GM12878 (cell line): ENCODE results near the gene MST1. TPM values are rescaled to one million over a fixed set of nuclear protein-coding genes. Genes with fewer than 3 reads are reported as not detected.

Experiments
- ATAC-seq: fragments of 200-7000 bp; cut with Tn5 transposase; 3 replicates; pipeline ENCODE4 v1.9.1; 2020; ENCODE audit warnings: mild to moderate bottlenecking, moderate library complexity
- BruUV-seq: library from RNA; stranded (reverse); fragments of 400-500 nt; replicated peaks from 2 replicates; lab custom pipeline; 2021; lab: Mats Ljungman, UMichigan
- CTCF ChIA-PET: fragments of 300-600 bp; sonication (Branson Sonifier 250); formaldehyde crosslinking; extraction: SDS; loops from one replicate; lab custom pipeline; 2021; ENCODE audit warnings: inconsistent platforms; lab: Yijun Ruan, JAX
- POLR2A ChIA-PET: fragments of 350-600 bp; formaldehyde crosslinking; extraction: SDS; loops from one replicate; lab custom pipeline; 2021; ENCODE audit warnings: inconsistent platforms; lab: Charles Lee
- RAD21 ChIA-PET: fragments of 300-600 bp; sonication (Branson Sonifier 250); formaldehyde crosslinking; loops from one replicate; lab custom pipeline; 2023; ENCODE audit warnings: antibody characterized with exemption; ENCODE audit not compliant: unreplicated experiment; lab: Charles Lee
- SMC1A ChIA-PET: fragments of 300-600 bp; sonication (Branson Sonifier 250); formaldehyde crosslinking; loops from one replicate; lab custom pipeline; 2023; ENCODE audit not compliant: unreplicated experiment, uncharacterized antibody; lab: Charles Lee
- DNase-seq: peaks from one replicate; pipeline ENCODE4 v3.0.0-alpha.2; 2011; ENCODE audit warnings: low read depth, low spot score
- FAIRE-seq: peaks from 3 replicates; lab custom pipeline; 2011; peaks lifted over from hg19 to GRCh38; lab: Jason Lieb, UNC
- H2AFZ ChIP-seq: 2 replicates; pipeline ENCODE4 v1.6.0; 2011; ENCODE audit warnings: low read depth, low read length, control low read depth; ENCODE audit not compliant: control insufficient read depth
- H3K27ac ChIP-seq: 2 replicates; pipeline ENCODE4 v1.5.1; 2011; ENCODE audit warnings: control low read depth; ENCODE audit not compliant: control insufficient read depth, insufficient read depth
- H3K27me3 ChIP-seq, 2 experiments: replicated peaks in 1 of 2; 2 replicates each; pipeline versions ENCODE4 v1.6.0 to v1.6.1; 2011; ENCODE audit warnings: low read length in 1 of 2; ENCODE audit not compliant: control insufficient read depth in 2 of 2, insufficient read depth in 2 of 2
- H3K36me3 ChIP-seq, 2 experiments: 2 replicates each; pipeline ENCODE4 v1.5.1; 2011; ENCODE audit warnings: low read length in 1 of 2; ENCODE audit not compliant: control insufficient read depth in 2 of 2, insufficient read depth in 2 of 2
- H3K4me1 ChIP-seq: 2 replicates; pipeline ENCODE4 v1.6.1; 2011; ENCODE audit warnings: mild to moderate bottlenecking, low read length, moderate library complexity, mixed read lengths; ENCODE audit not compliant: control insufficient read depth, insufficient read depth
- H3K4me2 ChIP-seq: 2 replicates; pipeline ENCODE4 v1.6.0; 2011; ENCODE audit warnings: control low read depth; ENCODE audit not compliant: control insufficient read depth, insufficient read depth
- H3K4me3 ChIP-seq: fragments of 200-600 bp; sonication (generic); 2 replicates; pipeline ENCODE4 v1.5.1; 2016
- H3K79me2 ChIP-seq: 2 replicates; pipeline ENCODE4 v1.6.0; 2011; ENCODE audit warnings: low read length; ENCODE audit not compliant: control insufficient read depth, insufficient read depth
- H3K9ac ChIP-seq: 2 replicates; pipeline ENCODE4 v1.8.0; 2011; ENCODE audit warnings: low read length, control low read depth, mixed read lengths; ENCODE audit not compliant: control insufficient read depth, insufficient read depth
- H3K9me3 ChIP-seq: replicated peaks from 3 replicates; pipeline ENCODE4 v1.5.1; 2011; ENCODE audit warnings: mild to moderate bottlenecking, low read length; ENCODE audit not compliant: control insufficient read depth, insufficient read depth
- H4K20me1 ChIP-seq: 2 replicates; pipeline ENCODE4 v1.6.0; 2011; ENCODE audit not compliant: control insufficient read depth, insufficient read depth
- BHLHE40 ChIP-seq, 2 experiments: fragments of 450-650 bp in 1 of 2; IDR thresholded peaks; 2 replicates each; pipeline ENCODE4 v1.6.1; 2011 to 2017; ENCODE audit warnings: low read depth in 2 of 2, borderline replicate concordance in 1 of 2, improper control_type of control experiment in 1 of 2, low read length in 1 of 2, mild to moderate bottlenecking in 1 of 2
- CUX1 ChIP-seq: IDR thresholded peaks from 2 replicates; pipeline ENCODE4 v1.6.1; 2012; ENCODE audit warnings: improper control_type of control experiment, low read depth, low read length; ENCODE audit not compliant: insufficient replicate concordance
- WGBS: methylation state at CpG from one replicate; pipeline ENCODE4 v1.1.6; 2016; ENCODE audit warnings: low lambda C conversion rate; ENCODE audit not compliant: insufficient replicate concordance, insufficient coverage; ENCODE audit errors: missing lambda C conversion rate; 5-methylcytosine and 5-hydroxymethylcytosine counted together
- in situ Hi-C: fragments of 300-500 bp; cut with MboI; formaldehyde crosslinking; loops from 9 replicates; pipeline ENCODE4 v1.14.3; 2018; ENCODE audit warnings: mixed read lengths
- intact Hi-C: fragments of 100-400 bp; cut with micrococcal nuclease; formaldehyde crosslinking; loops from one replicate; pipeline ENCODE4 v1.14.2; 2022; ENCODE audit not compliant: unreplicated experiment
- polyA plus RNA-seq, 11 experiments: library from polyadenylated mRNA; depleted of rRNA in 4 of 11; unstranded in 6 of 11; stranded (reverse) in 5 of 11; fragments of >200 nt; fragmentation: Nextera tagmentation in 4 of 11; fragmentation: Illumina TruSeq in 1 of 11; extraction: Ambion mirVana in 4 of 11; extraction: Trizol in 1 of 11; gene quantifications; 1 replicate in 1 of 11; 2 replicates in 10 of 11; pipeline versions ENCODE4 v1.2.1 to v1.2.3, GENCODE V29; 2011 to 2016; ENCODE audit warnings: inconsistent platforms in 2 of 11, missing spikeins in 2 of 11, low read depth in 1 of 11
- total RNA-seq, 4 experiments: library from RNA; depleted of rRNA in 3 of 4; stranded (reverse); fragments of >200 nt in 3 of 4; fragmentation: Illumina TruSeq in 1 of 4; extraction: Trizol in 1 of 4; gene quantifications; 2 replicates each; pipeline versions ENCODE4 v1.2.1 to v1.2.3, GENCODE V29; 2013 to 2021

Gene MST1
- total and polyA plus RNA-seq, 10 of the 15 experiments (the other 5 are each of a cell fraction or from before 2014, with no cell fraction given) = 1.2 to 25.5 (median 4.1) TPM

GRCh38 chr3:49716691-49717210, 27.5 kb upstream of the MST1 start:
- intact Hi-C loops = no loop called here
- Histone ChIP-seq H3K36me3 (peaks cover 3 to 9% of the 10 kb centered on the region in 2 experiments; a peak in 3 of 4 replicates), H2AFZ (no peak overlapping the region), H3K9me3 (no peaks in the 10 kb centered on the region; the same call in 2 of the 3 replicates), H3K27me3 (no peaks in the 10 kb centered on the region), H3K27ac (no peak overlapping the region), H3K4me2 (no peak overlapping the region), H4K20me1 (no peaks in the 10 kb centered on the region), H3K4me1 (peaks cover 6% of the 10 kb centered on the region), H3K9ac (no peak overlapping the region), H3K79me2 (no peaks in the 10 kb centered on the region), H3K4me3 (no peak overlapping the region)
- TF ChIP-seq BHLHE40 (IDR thresholded peaks at IDR 0.05; ENCODE audit: borderline replicate concordance in 1 of 2, low read depth in 2 of 2, low read length in 1 of 2) = no peak
- no peak for TF ChIP-seq CUX1
- 84% methylated on average over 16 of the region's 16 CpGs for WGBS
- POLR2A ChIA-PET = interaction anchor here (0.6 kb wide), 1 partner anchor 183 kb away, joined by 3 read pairs; no protein-coding TSS in a partner anchor
- RAD21 ChIA-PET = no interaction called here
- no peak for FAIRE-seq
- no peak for DNase-seq
- in situ Hi-C loops = no loop called here
- no TSS peak for BruUV-seq
- CTCF ChIA-PET = no interaction called here
- SMC1A ChIA-PET = no interaction called here
- no peak for ATAC-seq
